Parathyroid adenoma (tissue), 2 donors: ENCODE measurements around the gene SMIM7.
A peak's percentile ranks its signal among the peaks of the same experiment; 100 is the strongest.
"Not testable (repeated sequence)": the region's sequence is repeated elsewhere in the genome, so short reads cannot be mapped to it uniquely, and the experiment has no call there.

Experiments used
- H2AFZ ChIP-seq: fragments of 300-600 bp; sonication (generic); one replicate; pipeline ENCODE4 v1.7.0; 2017; ENCODE audit warnings: antibody characterized with exemption, mild to moderate bottlenecking
- H3K27ac ChIP-seq: fragments of 300-600 bp; sonication (generic); one replicate; pipeline ENCODE4 v1.7.0; 2017
- H3K27me3 ChIP-seq: fragments of 300-600 bp; sonication (generic); one replicate; pipeline ENCODE4 v1.7.0; 2017; ENCODE audit warnings: low read length; ENCODE audit not compliant: control insufficient read depth, insufficient read depth
- H3K36me3 ChIP-seq: fragments of 300-600 bp; sonication (generic); one replicate; pipeline ENCODE4 v1.7.0; 2017; ENCODE audit warnings: low read length; ENCODE audit not compliant: control insufficient read depth, insufficient read depth
- H3K4me1 ChIP-seq: fragments of 300-600 bp; sonication (generic); one replicate; pipeline ENCODE4 v1.7.0; 2017; ENCODE audit warnings: control low read depth
- H3K4me2 ChIP-seq: fragments of 300-600 bp; sonication (generic); one replicate; pipeline ENCODE4 v1.7.0; 2017; ENCODE audit warnings: low read length
- H3K4me3 ChIP-seq: fragments of 300-600 bp; sonication (generic); one replicate; pipeline ENCODE4 v1.7.0; 2017; ENCODE audit warnings: low read depth, low read length
- H3K79me2 ChIP-seq: fragments of 300-600 bp; sonication (generic); one replicate; pipeline ENCODE4 v1.7.0; 2017; ENCODE audit warnings: control low read depth
- H3K9ac ChIP-seq: fragments of 300-600 bp; sonication (generic); one replicate; pipeline ENCODE4 v1.7.0; 2017; ENCODE audit warnings: mild to moderate bottlenecking
- H3K9me3 ChIP-seq: fragments of 300-600 bp; sonication (generic); one replicate; pipeline ENCODE4 v1.7.0; 2017; ENCODE audit warnings: low read length; ENCODE audit not compliant: control insufficient read depth
- TF ChIP-seq, protein P1 (sequence below): fragments of 300-600 bp; sonication (generic); IDR thresholded peaks from one replicate; pipeline ENCODE4 v1.7.0; 2017; ENCODE audit warnings: antibody characterized with exemption, mild to moderate bottlenecking
- donor health status: primary hyperparathyroidism.

Gene SMIM7

DNA sequence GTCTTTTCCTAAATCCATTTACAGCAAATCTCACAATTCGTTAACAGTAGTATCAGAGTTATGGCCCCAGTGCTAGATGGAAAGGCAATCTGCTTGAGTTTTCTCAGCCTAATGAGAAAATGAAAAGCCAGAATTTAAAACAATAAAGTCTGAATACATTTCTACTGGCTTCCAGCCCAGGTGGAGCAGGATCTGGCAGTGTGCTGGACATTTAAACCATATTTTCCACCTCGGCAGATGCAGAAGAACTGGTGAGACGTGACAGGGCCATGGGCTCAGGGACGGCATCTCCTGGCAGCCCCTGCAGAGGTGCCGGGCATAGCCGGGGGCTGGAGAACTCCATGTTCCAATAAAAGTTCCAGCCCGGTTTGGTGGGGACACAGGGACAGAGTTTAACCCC, 7.1 kb downstream of the SMIM7 start:
- Histone ChIP-seq H3K27ac (no peak overlapping the region), H3K4me2 (no peak overlapping the region), H3K4me1 (no peaks in the 10 kb centered on the region), H3K9ac (no peak overlapping the region), H3K36me3 (no peaks in the 10 kb centered on the region), H3K4me3 (no peak overlapping the region), H2AFZ (no peak overlapping the region), H3K9me3 (no peaks in the 10 kb centered on the region), H3K79me2 (peaks cover 28% of the 10 kb centered on the region), H3K27me3 (no peaks in the 10 kb centered on the region)
- TF ChIP-seq, protein P1, sequence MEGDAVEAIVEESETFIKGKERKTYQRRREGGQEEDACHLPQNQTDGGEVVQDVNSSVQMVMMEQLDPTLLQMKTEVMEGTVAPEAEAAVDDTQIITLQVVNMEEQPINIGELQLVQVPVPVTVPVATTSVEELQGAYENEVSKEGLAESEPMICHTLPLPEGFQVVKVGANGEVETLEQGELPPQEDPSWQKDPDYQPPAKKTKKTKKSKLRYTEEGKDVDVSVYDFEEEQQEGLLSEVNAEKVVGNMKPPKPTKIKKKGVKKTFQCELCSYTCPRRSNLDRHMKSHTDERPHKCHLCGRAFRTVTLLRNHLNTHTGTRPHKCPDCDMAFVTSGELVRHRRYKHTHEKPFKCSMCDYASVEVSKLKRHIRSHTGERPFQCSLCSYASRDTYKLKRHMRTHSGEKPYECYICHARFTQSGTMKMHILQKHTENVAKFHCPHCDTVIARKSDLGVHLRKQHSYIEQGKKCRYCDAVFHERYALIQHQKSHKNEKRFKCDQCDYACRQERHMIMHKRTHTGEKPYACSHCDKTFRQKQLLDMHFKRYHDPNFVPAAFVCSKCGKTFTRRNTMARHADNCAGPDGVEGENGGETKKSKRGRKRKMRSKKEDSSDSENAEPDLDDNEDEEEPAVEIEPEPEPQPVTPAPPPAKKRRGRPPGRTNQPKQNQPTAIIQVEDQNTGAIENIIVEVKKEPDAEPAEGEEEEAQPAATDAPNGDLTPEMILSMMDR: no peak

DNA sequence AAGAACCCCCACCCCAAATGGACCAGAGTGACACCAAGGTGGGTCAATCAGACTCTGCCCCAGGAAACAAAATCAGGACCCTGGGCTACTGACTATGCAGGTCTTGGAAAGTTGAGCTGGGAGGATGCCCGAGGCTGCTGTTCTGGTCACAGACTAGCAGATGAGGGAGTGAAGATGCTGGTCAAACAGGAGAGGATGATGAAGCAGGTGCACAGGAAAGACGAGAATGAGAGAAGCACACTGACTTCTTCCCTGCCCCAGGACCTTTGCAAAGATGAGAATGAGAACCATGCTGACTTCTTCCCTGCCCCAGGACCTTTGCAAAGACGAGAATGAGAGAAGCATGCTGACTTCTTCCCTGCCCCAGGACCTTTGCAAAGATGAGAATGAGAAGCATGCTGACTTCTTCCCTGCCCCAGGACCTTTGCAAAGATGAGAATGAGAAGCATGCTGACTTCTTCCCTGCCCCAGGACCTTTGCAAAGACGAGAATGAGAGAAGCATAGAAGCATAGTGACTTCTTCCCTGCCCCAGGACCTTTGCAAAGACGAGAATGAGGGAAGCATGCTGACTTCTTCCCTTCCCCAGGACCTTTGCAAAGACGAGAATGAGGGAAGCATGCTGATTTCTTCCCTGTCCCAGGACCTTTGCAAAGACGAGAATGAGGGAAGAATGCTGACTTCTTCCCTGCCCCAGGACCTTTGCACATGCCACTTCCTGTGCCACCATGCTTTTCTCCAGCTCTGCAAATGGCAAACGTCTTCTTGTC, 8.3 kb downstream of the SMIM7 start:
- H3K27me3 ChIP-seq, H3K27ac ChIP-seq, H2AFZ ChIP-seq, H3K36me3 ChIP-seq, H3K9ac ChIP-seq, H3K9me3 ChIP-seq, H3K4me3 ChIP-seq, H3K4me2 ChIP-seq, H3K4me1 ChIP-seq: not testable (repeated sequence)
- peaks cover 17% of the 10 kb centered on the region for H3K79me2 ChIP-seq

DNA sequence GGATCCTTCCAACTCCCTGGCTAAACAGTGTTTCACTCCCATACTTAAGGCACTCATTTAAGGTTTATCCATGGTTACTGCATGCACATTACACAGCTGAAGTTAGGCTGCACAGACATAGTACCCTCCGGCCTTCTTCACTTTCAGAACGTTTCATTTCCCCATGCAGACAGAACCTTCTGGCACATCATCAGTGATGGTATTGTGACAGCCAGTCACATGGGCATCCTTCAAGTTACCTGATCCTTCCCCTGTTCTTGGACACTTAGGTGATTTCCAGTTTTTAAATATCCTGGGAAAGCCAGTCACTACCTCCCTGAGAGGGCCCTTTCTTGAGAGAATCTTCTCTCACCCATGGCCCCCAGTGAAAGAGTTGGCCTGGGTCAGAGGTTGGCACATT, 9.1 kb downstream of the SMIM7 start:
- Histone ChIP-seq H3K4me1 (no peaks in the 10 kb centered on the region), H3K4me3 (no peak overlapping the region), H2AFZ (no peak overlapping the region), H3K9ac (no peak overlapping the region), H3K27ac (no peak overlapping the region), H3K27me3 (no peaks in the 10 kb centered on the region), H3K79me2 (peaks cover 12% of the 10 kb centered on the region), H3K9me3 (no peaks in the 10 kb centered on the region), H3K4me2 (no peak overlapping the region), H3K36me3 (no peaks in the 10 kb centered on the region)
- TF ChIP-seq, protein P1: no peak

DNA sequence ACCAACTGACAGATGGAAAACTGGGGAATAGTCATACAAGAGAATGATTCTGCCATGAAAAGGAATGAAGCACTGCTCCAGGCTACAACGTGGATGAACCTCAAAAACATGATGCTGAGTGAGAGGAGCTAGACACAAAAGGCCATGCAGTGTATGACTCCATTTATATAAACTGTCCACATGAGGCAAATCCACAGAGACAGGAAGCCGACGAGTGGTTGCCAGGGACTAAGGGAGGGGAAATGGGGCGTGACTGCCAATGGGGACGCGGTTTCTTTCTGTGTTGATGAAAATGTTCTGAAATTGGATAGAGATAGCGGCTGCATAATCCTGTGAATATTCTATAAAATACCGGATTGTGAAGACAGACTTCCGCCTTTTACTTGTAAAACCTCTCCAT, 10.2 kb downstream of the SMIM7 start:
- TF ChIP-seq, protein P1: no peak
- peak overlapping the region; percentile 8 for H3K4me3 ChIP-seq
- peak overlapping the region; percentile 3 for H3K4me2 ChIP-seq
- no peaks in the 10 kb centered on the region for H3K36me3 ChIP-seq
- no peaks in the 10 kb centered on the region for H3K9me3 ChIP-seq
- H3K9ac ChIP-seq: no peak overlapping the region
- no peaks in the 10 kb centered on the region for H3K4me1 ChIP-seq
- no peak overlapping the region for H2AFZ ChIP-seq
- peaks cover 11% of the 10 kb centered on the region for H3K79me2 ChIP-seq
- no peaks in the 10 kb centered on the region for H3K27me3 ChIP-seq
- no peak overlapping the region for H3K27ac ChIP-seq

DNA sequence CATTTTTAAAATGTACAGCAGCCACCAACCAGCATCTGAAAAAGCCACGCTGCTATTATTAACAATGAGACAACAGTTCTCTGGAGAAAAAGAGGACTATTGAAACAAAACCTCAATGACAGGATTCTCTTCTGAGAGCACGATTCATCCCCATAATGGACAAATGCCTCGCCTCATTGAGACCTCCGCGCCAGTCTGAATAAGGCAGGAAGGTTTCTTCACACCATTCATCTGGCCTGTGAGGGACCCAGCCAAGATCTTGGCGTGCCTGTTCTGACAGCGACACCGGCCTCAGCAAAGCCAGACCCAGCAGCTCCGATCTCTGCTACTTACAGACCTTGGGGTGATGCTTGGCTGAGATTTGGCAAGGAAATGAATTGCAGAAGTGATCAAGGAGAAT, 14.8 kb downstream of the SMIM7 start:
- Histone ChIP-seq H3K4me2 (no peak overlapping the region), H3K27ac (no peak overlapping the region), H3K9ac (no peak overlapping the region), H3K36me3 (no peaks in the 10 kb centered on the region), H3K4me3 (no peak overlapping the region), H2AFZ (no peak overlapping the region), H3K4me1 (no peaks in the 10 kb centered on the region), H3K79me2 (peaks cover 36% of the 10 kb centered on the region), H3K27me3 (no peaks in the 10 kb centered on the region), H3K9me3 (no peaks in the 10 kb centered on the region)
- TF ChIP-seq, protein P1: no peak
